KOPT-K1 (cell line): ENCODE measurements around the gene IQCF6.
A peak's percentile ranks its signal among the peaks of the same experiment; 100 is the strongest.

Experiments
- H3K27ac ChIP-seq: fragments of 200-600 bp; sonication (generic); 2 replicates; pipeline ENCODE4 v1.5.1; 2016; ENCODE audit warnings: antibody characterized with exemption, mild to moderate bottlenecking, low read depth, low read length; ENCODE audit not compliant: poor library complexity, severe bottlenecking
- H3K36me3 ChIP-seq: fragments of 200-600 bp; sonication (generic); 2 replicates; pipeline ENCODE4 v1.5.1; 2017; ENCODE audit warnings: antibody characterized with exemption, mild to moderate bottlenecking, low read length, moderate library complexity; ENCODE audit not compliant: insufficient read depth
- H3K9me3 ChIP-seq: fragments of 200-600 bp; sonication (generic); 2 replicates; pipeline ENCODE4 v1.5.1; 2017; ENCODE audit warnings: antibody characterized with exemption, low read length, mild to moderate bottlenecking; ENCODE audit not compliant: insufficient read depth, poor library complexity, severe bottlenecking

IQCF6 gene

GRCh38 chr3:51779137-51779536 lies at the start of gene IQCF6:
TSS of gene IQCF6 (minus strand) at chr3:51779237. CDS start at chr3:51779224, 13 bp downstream.
- no peak within 1 kb of the TSS for H3K27ac ChIP-seq
- H3K9me3 ChIP-seq: no peaks in the 10 kb centered on the region
- H3K36me3 ChIP-seq: no peaks in the 10 kb centered on the region

DNA sequence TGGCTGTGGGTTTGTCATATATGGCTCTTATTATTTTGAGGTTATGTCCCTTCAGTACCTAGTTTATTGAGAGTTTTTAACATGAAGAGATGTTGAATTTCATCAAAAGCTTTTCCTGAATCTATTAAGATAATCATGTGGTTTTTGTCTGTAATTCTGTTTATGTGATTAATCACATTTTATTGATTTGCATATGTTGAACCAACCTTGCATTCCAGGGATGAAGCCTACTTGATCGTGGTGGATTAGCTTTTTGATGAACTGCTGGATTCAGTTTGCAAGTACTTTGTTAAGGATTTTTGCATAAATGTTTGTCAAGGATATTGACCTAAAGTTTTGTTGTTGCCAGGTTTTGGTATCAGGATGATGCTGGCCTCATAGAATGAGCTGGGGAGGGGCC lies 49.3 kb upstream of the IQCF6 start:
- Histone ChIP-seq H3K36me3 (no peaks in the 10 kb centered on the region), H3K27ac (no peak overlapping the region), H3K9me3 (peaks cover 24% of the 10 kb centered on the region)

DNA sequence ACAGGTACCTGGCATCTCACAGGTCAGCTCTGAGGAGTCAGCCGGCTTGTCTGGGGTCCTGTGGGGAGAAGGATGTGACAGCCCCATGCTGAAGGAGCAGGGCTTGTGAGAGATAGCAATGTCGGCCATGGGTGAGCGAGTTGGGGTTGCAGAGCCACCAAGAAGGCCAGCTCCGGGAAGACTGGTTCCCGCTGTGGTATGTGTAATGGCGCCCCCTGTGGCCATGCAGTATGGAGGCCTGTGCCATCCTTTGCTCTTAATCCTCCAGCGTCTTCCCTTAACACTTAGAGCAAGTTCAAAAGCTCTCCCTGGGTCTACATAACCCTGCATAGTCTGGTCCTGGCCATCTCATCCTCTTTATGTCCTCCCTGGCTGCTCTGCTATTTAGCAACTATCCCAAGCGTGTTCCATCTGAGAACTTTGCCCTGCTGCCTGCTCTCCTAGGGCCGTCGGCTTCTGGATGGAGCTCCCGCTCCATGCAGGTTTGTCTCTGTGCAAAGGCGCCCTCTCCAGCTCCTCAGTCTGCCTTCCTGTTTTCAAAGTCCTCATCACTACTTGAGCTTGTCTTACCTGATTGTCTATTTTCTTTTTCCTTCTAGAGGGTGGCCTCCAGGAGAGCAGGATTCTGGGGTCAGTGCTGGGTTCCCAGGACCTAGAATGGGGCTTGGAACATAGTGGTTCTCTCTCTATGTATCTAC lies 40.8 kb upstream of the IQCF6 start:
- Histone ChIP-seq H3K9me3 (peaks cover 12% of the 10 kb centered on the region), H3K36me3 (no peaks in the 10 kb centered on the region), H3K27ac (no peak overlapping the region)

- no peaks in the 10 kb centered on the region for H3K36me3 ChIP-seq
- H3K27ac ChIP-seq: no peak overlapping the region
- H3K9me3 ChIP-seq: peaks cover 12% of the 10 kb centered on the region
Measured at GRCh38 chr3:51819151-51819550, 40.1 kb upstream of the IQCF6 start.

- no peaks in the 10 kb centered on the region for H3K36me3 ChIP-seq
Measured at GRCh38 chr3:51817375-51817774, 38.3 kb upstream of the IQCF6 start.

DNA sequence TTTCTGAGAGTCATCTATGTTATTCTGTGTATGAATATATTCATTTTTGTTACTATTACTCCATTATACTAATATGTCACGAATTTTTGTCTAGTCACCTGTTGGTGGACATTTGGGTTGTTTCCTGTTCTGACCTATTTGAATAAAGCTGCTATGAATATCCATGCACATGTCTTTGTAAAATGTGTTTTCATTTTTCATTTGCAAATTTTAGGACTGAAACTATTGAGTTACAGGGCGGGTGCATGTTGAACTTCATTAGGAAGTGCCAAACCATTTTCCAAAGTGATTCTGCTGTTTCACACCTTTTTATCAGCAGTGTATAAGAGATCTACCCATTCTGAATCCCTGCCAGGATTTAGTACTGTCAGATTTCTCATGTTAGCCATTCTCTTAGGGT lies 37.7 kb upstream of the IQCF6 start:
- Histone ChIP-seq H3K27ac (no peak overlapping the region), H3K36me3 (no peaks in the 10 kb centered on the region), H3K9me3 (peaks cover 7% of the 10 kb centered on the region)

More at GRCh38 chr3:51817375-51817774, 38.3 kb upstream of the IQCF6 start:
- Histone ChIP-seq H3K27ac (no peak overlapping the region), H3K9me3 (peaks cover 12% of the 10 kb centered on the region)

DNA sequence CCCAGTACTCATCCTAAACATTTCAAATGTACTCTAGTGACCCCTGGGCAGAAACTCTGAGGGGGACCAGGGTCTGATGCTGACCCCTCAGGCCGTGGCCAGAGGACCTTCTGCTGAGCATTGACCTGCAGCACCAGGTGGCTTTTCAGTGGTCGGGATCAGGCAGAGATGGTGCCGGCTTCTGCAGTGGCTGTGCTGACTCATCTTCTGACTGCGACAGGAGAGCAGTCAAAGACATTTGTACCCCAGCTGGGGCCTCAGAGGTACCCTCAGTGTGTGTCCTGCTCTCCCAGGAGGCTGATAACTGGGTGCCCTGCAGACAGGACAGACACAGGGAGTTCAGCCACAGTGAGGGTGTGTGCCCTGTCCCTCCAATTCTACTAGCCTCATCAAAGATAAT lies 36.6 kb upstream of the IQCF6 start:
- no peaks in the 10 kb centered on the region for H3K36me3 ChIP-seq
- H3K9me3 ChIP-seq: no peaks in the 10 kb centered on the region
- H3K27ac ChIP-seq: no peak overlapping the region

DNA sequence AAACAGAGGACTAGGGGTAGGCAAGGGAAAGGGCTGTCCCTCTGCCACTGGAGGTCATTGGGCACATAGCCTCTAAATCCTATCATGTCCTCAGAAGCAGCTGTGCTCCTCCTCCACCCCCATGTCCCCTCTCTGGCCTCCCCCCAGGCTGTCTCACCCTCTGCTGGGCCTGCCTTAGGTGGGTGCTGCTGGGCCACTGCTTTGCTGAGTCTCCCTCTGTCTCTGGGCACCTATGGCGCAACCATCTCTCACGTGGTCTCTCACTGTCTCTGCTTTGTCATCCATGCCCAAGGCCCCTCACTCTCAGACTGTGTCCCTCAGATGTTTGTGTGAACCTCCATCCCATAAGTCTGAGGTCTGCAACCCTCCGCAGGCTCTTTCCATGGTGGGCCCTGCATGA lies 35.0 kb upstream of the IQCF6 start:
- no peak overlapping the region for H3K27ac ChIP-seq

GRCh38 chr3:51813539-51813938 lies 34.5 kb upstream of the IQCF6 start:
- no peaks in the 10 kb centered on the region for H3K9me3 ChIP-seq
- no peaks in the 10 kb centered on the region for H3K36me3 ChIP-seq
- no peak overlapping the region for H3K27ac ChIP-seq

More for the DNA sequence above, 35.0 kb upstream of the IQCF6 start:
- H3K36me3 ChIP-seq: no peaks in the 10 kb centered on the region
- no peaks in the 10 kb centered on the region for H3K9me3 ChIP-seq

DNA sequence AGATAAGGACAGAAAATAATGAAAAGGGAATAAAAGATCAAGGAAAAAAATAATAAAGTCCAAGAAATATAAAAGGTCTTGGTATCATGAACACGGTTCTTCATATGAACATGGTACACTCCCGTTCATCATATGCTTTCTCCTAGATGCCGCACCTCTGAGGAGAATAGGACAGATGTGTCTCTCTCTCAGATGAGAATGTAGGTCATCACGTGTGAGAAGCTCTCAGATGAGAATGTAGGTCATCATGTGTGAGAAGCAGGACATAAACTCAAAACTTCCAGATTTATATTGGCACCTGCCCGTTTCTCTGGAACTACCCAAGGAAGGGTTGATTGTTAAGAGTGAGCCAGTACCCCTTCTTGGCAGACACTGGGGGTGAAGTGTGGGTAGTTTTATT lies 29.9 kb upstream of the IQCF6 start:
- H3K36me3 ChIP-seq: no peaks in the 10 kb centered on the region
- peaks cover 5% of the 10 kb centered on the region for H3K9me3 ChIP-seq
- no peak overlapping the region for H3K27ac ChIP-seq

DNA sequence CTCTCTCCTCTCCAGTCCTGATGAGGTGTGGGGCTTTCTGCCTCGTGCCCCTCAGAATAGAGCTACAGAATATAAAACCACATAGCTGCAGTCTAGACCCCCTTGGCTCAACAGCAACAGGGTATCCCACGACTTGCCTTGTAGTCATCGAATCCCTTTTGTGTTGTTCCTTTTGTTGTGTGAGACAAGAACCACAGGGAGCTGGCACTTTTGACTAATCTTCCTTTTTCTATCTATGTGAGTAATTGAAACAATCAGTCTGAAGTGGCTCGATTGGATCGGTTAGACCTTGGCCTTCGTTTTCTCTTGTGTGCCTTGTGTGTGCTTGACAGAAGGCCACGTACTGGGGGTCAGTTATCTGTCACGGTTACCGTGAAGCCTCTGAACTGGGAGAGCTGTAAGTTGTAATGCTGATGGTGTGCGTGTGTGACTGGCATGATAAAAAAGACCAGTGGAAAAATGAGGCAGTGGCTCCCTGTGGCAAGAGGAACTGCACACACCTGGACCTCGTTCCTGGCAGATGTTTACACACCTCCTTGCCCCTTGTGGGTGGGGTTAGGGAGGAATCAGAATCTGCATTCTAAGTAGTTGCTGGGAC lies 23.2 kb upstream of the IQCF6 start:
- no peak overlapping the region for H3K27ac ChIP-seq
- H3K9me3 ChIP-seq: no peaks in the 10 kb centered on the region
- H3K36me3 ChIP-seq: no peaks in the 10 kb centered on the region

- Histone ChIP-seq H3K27ac (no peak overlapping the region), H3K36me3 (no peaks in the 10 kb centered on the region), H3K9me3 (no peaks in the 10 kb centered on the region)
Measured at GRCh38 chr3:51800750-51801125, 21.7 kb upstream of the IQCF6 start.

DNA sequence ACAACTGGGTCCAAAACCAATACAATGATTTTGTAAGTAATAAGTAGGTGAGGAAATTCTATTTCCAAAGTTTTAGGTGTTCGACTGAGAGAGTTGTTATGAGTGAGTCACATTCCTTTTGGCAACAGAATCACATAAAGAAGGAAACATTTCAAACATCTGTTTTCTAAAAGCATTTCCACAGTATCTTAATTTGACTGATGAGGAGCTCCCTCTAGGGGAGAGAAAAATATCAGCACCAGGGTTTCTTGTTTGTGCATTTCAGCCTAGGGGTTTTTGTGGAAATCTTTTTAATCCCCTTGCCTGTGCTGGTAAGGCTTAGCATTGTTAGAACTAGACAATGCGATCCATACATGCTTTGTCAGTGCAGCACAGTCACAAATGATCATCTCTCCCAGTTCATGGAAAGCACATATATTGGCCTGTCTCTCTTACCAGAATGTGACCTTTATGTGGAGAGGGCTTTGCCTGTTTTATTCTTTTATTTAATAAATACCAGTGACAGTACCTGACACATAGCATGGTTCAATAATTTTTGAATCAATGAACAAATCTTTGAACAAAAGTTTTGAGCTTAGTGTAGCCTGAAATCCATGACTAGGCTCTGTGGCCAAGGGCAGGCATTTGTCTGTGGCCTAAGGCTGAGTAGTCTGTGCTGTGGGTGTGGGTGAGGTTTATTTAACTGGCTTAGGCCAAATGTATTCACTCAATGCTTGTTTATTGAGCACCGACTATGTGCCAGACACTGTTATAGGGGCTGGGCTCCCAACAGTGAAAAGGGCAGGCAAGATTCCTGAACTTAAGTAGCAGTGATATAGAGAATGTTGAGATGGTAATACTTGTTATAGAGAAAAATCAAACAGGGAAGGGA lies 21.1 kb upstream of the IQCF6 start:
- H3K27ac ChIP-seq: no peak overlapping the region
- H3K36me3 ChIP-seq: no peaks in the 10 kb centered on the region
- H3K9me3 ChIP-seq: no peaks in the 10 kb centered on the region

DNA sequence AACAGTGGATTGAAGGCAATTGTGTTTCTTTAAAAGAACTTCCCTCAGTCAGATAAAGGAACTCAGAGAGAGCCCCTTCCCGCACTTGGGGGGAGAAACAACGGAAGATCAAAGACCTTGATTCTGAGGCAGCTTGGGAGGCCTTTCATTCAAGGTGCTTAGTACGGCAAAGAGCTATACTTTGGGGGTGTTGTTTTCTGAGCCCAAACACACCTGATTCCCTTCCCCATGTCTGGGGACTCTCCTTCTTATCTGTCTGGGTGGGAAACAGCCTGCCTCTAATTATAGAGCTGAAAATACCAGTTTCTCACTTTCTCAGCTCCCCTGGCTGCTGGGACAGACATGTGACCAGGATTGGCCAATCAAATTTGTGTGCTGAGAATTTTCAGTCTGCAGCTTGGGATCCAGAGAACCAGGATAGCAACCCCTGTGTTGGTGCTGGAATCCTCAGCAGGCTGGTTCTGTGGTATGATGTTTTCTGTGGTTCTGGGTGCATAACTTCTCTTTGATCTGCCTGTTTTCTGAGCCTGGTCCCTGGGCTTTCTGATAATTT lies 19.4 kb upstream of the IQCF6 start:
- Histone ChIP-seq H3K27ac (peak overlapping the region; percentile 43), H3K36me3 (no peaks in the 10 kb centered on the region), H3K9me3 (no peaks in the 10 kb centered on the region)

DNA sequence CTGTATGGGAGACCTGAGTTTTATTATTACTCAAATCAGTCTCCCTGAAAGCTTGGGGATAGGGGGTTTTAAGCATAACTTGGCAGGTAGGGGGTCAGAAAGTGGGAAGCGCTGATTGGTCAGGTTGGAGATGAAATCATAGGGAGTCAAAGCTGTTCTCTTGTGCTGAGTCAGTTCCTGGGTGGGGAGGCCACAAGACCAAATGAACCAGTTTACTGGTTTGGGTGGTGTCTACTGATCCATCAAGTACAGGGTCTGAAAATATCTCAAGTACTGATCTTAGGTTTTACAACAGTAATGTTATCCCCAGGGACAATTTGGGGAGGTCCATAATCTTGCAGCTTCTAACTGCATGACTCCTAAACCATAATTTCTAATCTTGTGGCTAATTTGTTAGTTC lies 17.8 kb upstream of the IQCF6 start:
- Histone ChIP-seq H3K27ac (no peak overlapping the region), H3K36me3 (no peaks in the 10 kb centered on the region), H3K9me3 (no peaks in the 10 kb centered on the region)
